Stimulated activated memory B cell treated with anti-CD40 and anti-IgM and Interleukin-4, amounts not matched to agents 10 μg/mL and 1 μg/mL and 100 μg/mL, for 72 hours (primary cell): ENCODE data around the gene BSX.

ENCODE experiments used
- ATAC-seq: fragments of 150-1000 bp; cut with Tn5 transposase; 2 replicates; pipeline ENCODE4 v1.10.0; 2021
- H3K27ac Mint-ChIP-seq: one replicate; pipeline ENCODE4 v1.8.0; 2022; ENCODE audit warnings: mild to moderate bottlenecking, mixed read lengths
- H3K27me3 Mint-ChIP-seq: one replicate; pipeline ENCODE4 v1.8.0; 2022; ENCODE audit warnings: mixed read lengths
- H3K36me3 Mint-ChIP-seq: one replicate; pipeline ENCODE4 v1.8.0; 2022; ENCODE audit warnings: mixed read lengths
- H3K4me1 Mint-ChIP-seq: one replicate; pipeline ENCODE4 v1.8.0; 2022; ENCODE audit warnings: mixed read lengths
- H3K4me3 Mint-ChIP-seq: one replicate; pipeline ENCODE4 v1.8.0; 2022; ENCODE audit warnings: mild to moderate bottlenecking, moderate library complexity, mixed read lengths
- H3K9me3 Mint-ChIP-seq: one replicate; pipeline ENCODE4 v1.8.0; 2022; ENCODE audit warnings: mixed read lengths

BSX gene

GRCh38 chr11:122981388-122982264 is at the start of gene BSX:
BSX (minus strand) TSS chr11:122981834; CDS start chr11:122981671, 163 bp downstream.
- Mint-ChIP-seq H3K36me3 (peaks cover 4% of the 10 kb centered on the region), H3K4me3 (peak within 1 kb of the TSS; percentile 24), H3K27ac (no peak within 1 kb of the TSS), H3K9me3 (peaks cover 3% of the 10 kb centered on the region), H3K4me1 (peaks cover 34% of the 10 kb centered on the region), H3K27me3 (peaks cover 97% of the 10 kb centered on the region)
- ATAC-seq: peak; percentile 29

- peaks cover 9% of the 10 kb centered on the region for H3K27me3 Mint-ChIP-seq
- no peak for ATAC-seq
- no peaks in the 10 kb centered on the region for H3K4me1 Mint-ChIP-seq
- H3K36me3 Mint-ChIP-seq: no peaks in the 10 kb centered on the region
- H3K27ac Mint-ChIP-seq: no peak overlapping the region
- no peak overlapping the region for H3K4me3 Mint-ChIP-seq
- H3K9me3 Mint-ChIP-seq: no peaks in the 10 kb centered on the region
These were observed 48.9 kb upstream of the BSX start for GRCh38 chr11:123030517-123030916.

- ATAC-seq: peak; percentile 75
- no peaks in the 10 kb centered on the region for H3K9me3 Mint-ChIP-seq
- H3K27ac Mint-ChIP-seq: no peak overlapping the region
- peaks cover 9% of the 10 kb centered on the region for H3K27me3 Mint-ChIP-seq
- peaks cover 11% of the 10 kb centered on the region for H3K4me1 Mint-ChIP-seq
- H3K4me3 Mint-ChIP-seq: no peak overlapping the region
- H3K36me3 Mint-ChIP-seq: no peaks in the 10 kb centered on the region
These were observed 39.3 kb upstream of the BSX start for GRCh38 chr11:123020968-123021367.

GRCh38 chr11:123018702-123019101 is 37.1 kb upstream of the BSX start:
- no peak overlapping the region for H3K4me3 Mint-ChIP-seq
- no peaks in the 10 kb centered on the region for H3K9me3 Mint-ChIP-seq
- peaks cover 9% of the 10 kb centered on the region for H3K4me1 Mint-ChIP-seq
- ATAC-seq: no peak
- no peaks in the 10 kb centered on the region for H3K36me3 Mint-ChIP-seq
- H3K27me3 Mint-ChIP-seq: no peaks in the 10 kb centered on the region
- H3K27ac Mint-ChIP-seq: no peak overlapping the region

GRCh38 chr11:123011510-123011909 is 29.9 kb upstream of the BSX start:
- Mint-ChIP-seq H3K4me3 (no peak overlapping the region), H3K9me3 (no peaks in the 10 kb centered on the region), H3K36me3 (no peaks in the 10 kb centered on the region), H3K27ac (no peak overlapping the region), H3K4me1 (no peaks in the 10 kb centered on the region), H3K27me3 (no peaks in the 10 kb centered on the region)
- ATAC-seq: no peak

- Mint-ChIP-seq H3K9me3 (no peaks in the 10 kb centered on the region), H3K4me3 (no peak overlapping the region), H3K27me3 (no peaks in the 10 kb centered on the region), H3K36me3 (no peaks in the 10 kb centered on the region), H3K27ac (no peak overlapping the region), H3K4me1 (no peaks in the 10 kb centered on the region)
- ATAC-seq: no peak
These were observed 25.4 kb upstream of the BSX start for GRCh38 chr11:123006860-123007542.

GRCh38 chr11:123000721-123001120 is 19.1 kb upstream of the BSX start:
- H3K4me3 Mint-ChIP-seq: no peak overlapping the region
- no peaks in the 10 kb centered on the region for H3K9me3 Mint-ChIP-seq
- H3K27me3 Mint-ChIP-seq: peaks cover 29% of the 10 kb centered on the region
- no peak overlapping the region for H3K27ac Mint-ChIP-seq
- no peaks in the 10 kb centered on the region for H3K36me3 Mint-ChIP-seq
- no peaks in the 10 kb centered on the region for H3K4me1 Mint-ChIP-seq
- ATAC-seq: no peak

GRCh38 chr11:122998727-122999366 is 17.2 kb upstream of the BSX start:
- Mint-ChIP-seq H3K4me1 (no peaks in the 10 kb centered on the region), H3K27me3 (peaks cover 47% of the 10 kb centered on the region), H3K4me3 (no peak overlapping the region), H3K9me3 (no peaks in the 10 kb centered on the region), H3K36me3 (no peaks in the 10 kb centered on the region), H3K27ac (no peak overlapping the region)
- ATAC-seq: no peak

- H3K36me3 Mint-ChIP-seq: no peaks in the 10 kb centered on the region
- peaks cover 67% of the 10 kb centered on the region for H3K27me3 Mint-ChIP-seq
- H3K9me3 Mint-ChIP-seq: no peaks in the 10 kb centered on the region
- H3K27ac Mint-ChIP-seq: no peak overlapping the region
- no peak for ATAC-seq
- no peak overlapping the region for H3K4me3 Mint-ChIP-seq
- no peaks in the 10 kb centered on the region for H3K4me1 Mint-ChIP-seq
These were observed 13.9 kb upstream of the BSX start for GRCh38 chr11:122995526-122995925.

GRCh38 chr11:122984186-122985011 is 2.8 kb upstream of the BSX start:
- peak overlapping the region; percentile 91 for H3K4me3 Mint-ChIP-seq
- peaks cover 81% of the 10 kb centered on the region for H3K27me3 Mint-ChIP-seq
- H3K36me3 Mint-ChIP-seq: peaks cover 4% of the 10 kb centered on the region
- peaks cover under 1% of the 10 kb centered on the region for H3K9me3 Mint-ChIP-seq
- peak overlapping the region; percentile 44 for H3K27ac Mint-ChIP-seq
- peaks cover 21% of the 10 kb centered on the region for H3K4me1 Mint-ChIP-seq
- peak; percentile 27 for ATAC-seq

- peak overlapping the region; percentile 91 for H3K4me3 Mint-ChIP-seq
- H3K4me1 Mint-ChIP-seq: peaks cover 21% of the 10 kb centered on the region
- H3K36me3 Mint-ChIP-seq: peaks cover 4% of the 10 kb centered on the region
- H3K27me3 Mint-ChIP-seq: peaks cover 89% of the 10 kb centered on the region
- no peaks in the 10 kb centered on the region for H3K9me3 Mint-ChIP-seq
- ATAC-seq: no peak
- H3K27ac Mint-ChIP-seq: peak overlapping the region; percentile 59
These were observed 2.0 kb upstream of the BSX start for GRCh38 chr11:122983438-122984185.

GRCh38 chr11:122979815-122980595 is 1.6 kb downstream of the BSX start:
- no peak for ATAC-seq
- peaks cover 41% of the 10 kb centered on the region for H3K4me1 Mint-ChIP-seq
- no peak overlapping the region for H3K27ac Mint-ChIP-seq
- H3K4me3 Mint-ChIP-seq: no peak overlapping the region
- peaks cover 97% of the 10 kb centered on the region for H3K27me3 Mint-ChIP-seq
- H3K9me3 Mint-ChIP-seq: peaks cover 3% of the 10 kb centered on the region
- H3K36me3 Mint-ChIP-seq: peaks cover 4% of the 10 kb centered on the region

- peaks cover 41% of the 10 kb centered on the region for H3K4me1 Mint-ChIP-seq
- peaks cover 4% of the 10 kb centered on the region for H3K36me3 Mint-ChIP-seq
- peaks cover 3% of the 10 kb centered on the region for H3K9me3 Mint-ChIP-seq
- no peak overlapping the region for H3K27ac Mint-ChIP-seq
- ATAC-seq: no peak
- no peak overlapping the region for H3K4me3 Mint-ChIP-seq
- H3K27me3 Mint-ChIP-seq: peaks cover 98% of the 10 kb centered on the region
These were observed 2.4 kb downstream of the BSX start for GRCh38 chr11:122979103-122979814.
